H9 (cell line): ENCODE results near the gene OR10Z1. TPM values are rescaled to one million over a fixed set of nuclear protein-coding genes. Genes with fewer than 3 reads are reported as not detected.

Source experiments
- DNase-seq: peaks from one replicate; pipeline ENCODE4 v3.0.0-alpha.2; 2017
- H2AFZ ChIP-seq: one replicate; pipeline ENCODE4 v1.6.1; 2013; ENCODE audit warnings: mild to moderate bottlenecking, low read length, control low read depth, moderate library complexity
- H2AK5ac ChIP-seq: 2 replicates; pipeline ENCODE4 v1.6.1; 2013; ENCODE audit warnings: low read length, control low read depth, mixed read lengths; ENCODE audit not compliant: insufficient read length
- H2BK120ac ChIP-seq: one replicate; pipeline ENCODE4 v1.6.1; 2013; ENCODE audit warnings: low read depth, mild to moderate bottlenecking, low read length, control low read depth, inconsistent platforms; ENCODE audit not compliant: poor library complexity, severe bottlenecking
- H2BK12ac ChIP-seq: 2 replicates; pipeline ENCODE4 v1.6.1; 2013; ENCODE audit warnings: low read length, control low read depth, mixed read lengths, low read depth; ENCODE audit not compliant: insufficient read length
- H2BK15ac ChIP-seq: 2 replicates; pipeline ENCODE4 v1.6.1; 2013; ENCODE audit warnings: low read depth, low read length, control low read depth
- H2BK20ac ChIP-seq: one replicate; pipeline ENCODE4 v1.6.1; 2013; ENCODE audit warnings: low read depth, mild to moderate bottlenecking, low read length, control low read depth, inconsistent platforms; ENCODE audit not compliant: poor library complexity, severe bottlenecking
- H2BK5ac ChIP-seq: 2 replicates; pipeline ENCODE4 v1.6.1; 2013; ENCODE audit warnings: low read length, control low read depth, mixed read lengths; ENCODE audit not compliant: insufficient read length
- H3K14ac ChIP-seq: 2 replicates; pipeline ENCODE4 v1.6.1; 2013; ENCODE audit warnings: low read length, control low read depth; ENCODE audit not compliant: insufficient read depth
- H3K18ac ChIP-seq: 2 replicates; pipeline ENCODE4 v1.6.1; 2013; ENCODE audit warnings: low read depth, mild to moderate bottlenecking, mixed read lengths, low read length, control low read depth; ENCODE audit not compliant: insufficient read length
- H3K23ac ChIP-seq: 2 replicates; pipeline ENCODE4 v1.6.1; 2013; ENCODE audit warnings: low read length, control low read depth, mixed read lengths, low read depth; ENCODE audit not compliant: insufficient read length
- H3K23me2 ChIP-seq: 2 replicates; pipeline ENCODE4 v1.6.1; 2013; ENCODE audit warnings: low read depth, mild to moderate bottlenecking, mixed read lengths, low read length, control low read depth; ENCODE audit not compliant: insufficient read length, poor library complexity, severe bottlenecking
- H3K27ac ChIP-seq: 2 replicates; pipeline ENCODE4 v1.5.1; 2013; ENCODE audit warnings: low read length, control low read depth, mixed read lengths, low read depth; ENCODE audit not compliant: insufficient read length
- H3K27me3 ChIP-seq: 2 replicates; pipeline ENCODE4 v1.6.1; 2013; ENCODE audit warnings: low read length, control low read depth, inconsistent platforms; ENCODE audit not compliant: insufficient read depth
- H3K4ac ChIP-seq: 2 replicates; pipeline ENCODE4 v1.6.1; 2013; ENCODE audit warnings: low read depth, mild to moderate bottlenecking, control low read depth, inconsistent platforms, low read length, moderate library complexity
- H3K4me1 ChIP-seq: 2 replicates; pipeline ENCODE4 v1.6.1; 2013; ENCODE audit warnings: low read length, control low read depth, inconsistent platforms; ENCODE audit not compliant: insufficient read depth
- H3K4me2 ChIP-seq: 2 replicates; pipeline ENCODE4 v1.6.1; 2013; ENCODE audit warnings: low read length, control low read depth, mixed read lengths; ENCODE audit not compliant: insufficient read length, insufficient read depth
- H3K56ac ChIP-seq: 2 replicates; pipeline ENCODE4 v1.6.1; 2013; ENCODE audit warnings: low read depth, mild to moderate bottlenecking, mixed read lengths, low read length, control low read depth; ENCODE audit not compliant: insufficient read length
- H3K79me1 ChIP-seq: 2 replicates; pipeline ENCODE4 v1.6.1; 2013; ENCODE audit warnings: low read depth, mild to moderate bottlenecking, moderate library complexity, low read length, control low read depth, inconsistent platforms; ENCODE audit not compliant: insufficient read depth, poor library complexity, severe bottlenecking
- H3K79me2 ChIP-seq: 2 replicates; pipeline ENCODE4 v1.6.1; 2013; ENCODE audit warnings: low read length, control low read depth, inconsistent platforms; ENCODE audit not compliant: insufficient read depth
- H3K9ac ChIP-seq: 2 replicates; pipeline ENCODE4 v1.6.1; 2013; ENCODE audit warnings: low read length, control low read depth, mixed read lengths; ENCODE audit not compliant: insufficient read length; ENCODE audit errors: extremely low read depth
- H3K9me3 ChIP-seq: one replicate; pipeline ENCODE4 v1.6.1; 2013; ENCODE audit warnings: low read depth, low read length, inconsistent platforms; ENCODE audit not compliant: control insufficient read depth
- H3T11ph ChIP-seq: one replicate; pipeline ENCODE4 v1.6.1; 2013; ENCODE audit warnings: mild to moderate bottlenecking, low read length, control low read depth, inconsistent platforms
- H4K20me1 ChIP-seq: one replicate; pipeline ENCODE4 v1.6.1; 2013; ENCODE audit not compliant: control insufficient read depth, insufficient read length, insufficient read depth
- H4K5ac ChIP-seq: 2 replicates; pipeline ENCODE4 v1.6.1; 2013; ENCODE audit warnings: low read depth, mild to moderate bottlenecking, mixed read lengths, low read length, control low read depth; ENCODE audit not compliant: insufficient read length
- H4K8ac ChIP-seq: replicated peaks from 2 replicates; pipeline ENCODE4 v1.6.1; 2013; ENCODE audit warnings: low read length, control low read depth, mixed read lengths, low read depth; ENCODE audit not compliant: insufficient read length
- H4K91ac ChIP-seq: 2 replicates; pipeline ENCODE4 v1.6.1; 2013; ENCODE audit warnings: low read depth, mild to moderate bottlenecking, moderate library complexity, mixed read lengths, low read length, control low read depth; ENCODE audit not compliant: insufficient read length
- H3K27ac Mint-ChIP-seq, 3 experiments: 2 replicates in 2 of 3; 3 replicates in 1 of 3; pipeline ENCODE4 v1.8.0; 2020 to 2021; ENCODE audit warnings: mixed read lengths in 3 of 3, mild to moderate bottlenecking in 1 of 3, moderate library complexity in 1 of 3
- H3K27me3 Mint-ChIP-seq: 2 replicates; pipeline ENCODE4 v1.8.0; 2021; ENCODE audit warnings: low read depth, mild to moderate bottlenecking, moderate library complexity, mixed read lengths
- H3K36me3 Mint-ChIP-seq, 3 experiments: 2 replicates in 2 of 3; 3 replicates in 1 of 3; pipeline ENCODE4 v1.8.0; 2020 to 2021; ENCODE audit warnings: low read depth in 3 of 3, mixed read lengths in 3 of 3; ENCODE audit not compliant: insufficient read depth in 1 of 3
- H3K4me1 Mint-ChIP-seq, 2 experiments: 2 replicates each; pipeline ENCODE4 v1.8.0; 2020; ENCODE audit warnings: mixed read lengths in 2 of 2
- H3K4me3 Mint-ChIP-seq, 2 experiments: 2 replicates in 1 of 2; 3 replicates in 1 of 2; pipeline ENCODE4 v1.8.0; 2020 to 2021; ENCODE audit warnings: mild to moderate bottlenecking in 2 of 2, mixed read lengths in 2 of 2, moderate library complexity in 1 of 2
- H3K9me3 Mint-ChIP-seq, 2 experiments: 2 replicates in 1 of 2; 3 replicates in 1 of 2; pipeline ENCODE4 v1.8.0; 2020; ENCODE audit warnings: mild to moderate bottlenecking in 2 of 2, mixed read lengths in 2 of 2, moderate library complexity in 1 of 2
- WGBS: extraction: QIAGEN DNeasy Blood & Tissue Kit; methylation state at CpG from one replicate; pipeline ENCODE4 v1.1.7; 2013; ENCODE audit warnings: missing lambda C conversion rate, low lambda C conversion rate, mixed read lengths; ENCODE audit not compliant: insufficient read length; ENCODE audit errors: extremely low coverage; 5-methylcytosine and 5-hydroxymethylcytosine counted together
- total RNA-seq: library from RNA; stranded (reverse); gene quantifications from 2 replicates; pipeline ENCODE4 v1.2.1, GENCODE V29; 2021
- TF ChIP-seq, protein P1 (sequence below): fragments of 200-600 bp; sonication (generic); conservative IDR thresholded peaks from 3 replicates; pipeline ENCODE4 v1.8.0; 2021; ENCODE audit warnings: antibody characterized with exemption, mild to moderate bottlenecking

OR10Z1 gene
- total RNA-seq, 1 experiment from 2014 or later, result not detected

DNA sequence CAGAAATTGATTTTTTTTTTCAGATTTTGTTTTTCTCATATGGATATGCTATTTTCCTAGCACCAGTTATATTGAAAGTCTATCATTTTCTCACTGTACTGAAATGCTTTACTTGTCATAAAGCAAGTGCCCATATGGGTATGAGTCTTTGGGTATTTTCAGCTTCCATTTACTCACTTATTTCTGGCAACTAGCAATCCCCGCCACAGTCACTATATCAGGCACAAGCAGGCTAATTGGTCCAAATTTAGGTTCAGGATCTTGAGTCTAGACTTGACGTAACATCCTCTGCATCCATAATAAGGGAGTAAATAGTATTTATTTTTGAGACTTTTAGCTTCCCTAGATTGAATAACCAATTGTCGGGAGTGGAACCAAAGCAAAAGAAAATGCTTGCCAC is 27.5 kb upstream of the OR10Z1 start:
- Histone ChIP-seq H3K56ac (no peak overlapping the region), H3K9ac (no peak overlapping the region), H3K4me2 (no peak overlapping the region), H2BK15ac (no peak overlapping the region), H2AFZ (no peak overlapping the region), H2BK120ac (no peak overlapping the region), H3K14ac (no peak overlapping the region), H3K4ac (no peak overlapping the region), H4K20me1 (no peaks in the 10 kb centered on the region), H3K23me2 (no peaks in the 10 kb centered on the region), H4K8ac (no peak overlapping the region), H3K4me1 (no peaks in the 10 kb centered on the region), H4K5ac (no peak overlapping the region), H4K91ac (no peak overlapping the region), H3K18ac (no peak overlapping the region), H3K23ac (no peak overlapping the region), H2BK12ac (no peak overlapping the region), H3K9me3 (no peaks in the 10 kb centered on the region), H3K27me3 (no peaks in the 10 kb centered on the region), H2BK20ac (no peak overlapping the region), H3T11ph (no peak overlapping the region), H2BK5ac (no peak overlapping the region), H3K79me1 (no peaks in the 10 kb centered on the region), H2AK5ac (no peak overlapping the region), H3K79me2 (no peaks in the 10 kb centered on the region), H3K27ac (no peak overlapping the region)
- Mint-ChIP-seq H3K27me3 (no peaks in the 10 kb centered on the region; the same call in 1 of the 2 replicates), H3K36me3 (no peaks in the 10 kb centered on the region), H3K9me3 (no peaks in the 10 kb centered on the region), H3K4me1 (no peaks in the 10 kb centered on the region), H3K27ac (no peak overlapping the region), H3K4me3 (no peak overlapping the region)
- TF ChIP-seq, protein P1, sequence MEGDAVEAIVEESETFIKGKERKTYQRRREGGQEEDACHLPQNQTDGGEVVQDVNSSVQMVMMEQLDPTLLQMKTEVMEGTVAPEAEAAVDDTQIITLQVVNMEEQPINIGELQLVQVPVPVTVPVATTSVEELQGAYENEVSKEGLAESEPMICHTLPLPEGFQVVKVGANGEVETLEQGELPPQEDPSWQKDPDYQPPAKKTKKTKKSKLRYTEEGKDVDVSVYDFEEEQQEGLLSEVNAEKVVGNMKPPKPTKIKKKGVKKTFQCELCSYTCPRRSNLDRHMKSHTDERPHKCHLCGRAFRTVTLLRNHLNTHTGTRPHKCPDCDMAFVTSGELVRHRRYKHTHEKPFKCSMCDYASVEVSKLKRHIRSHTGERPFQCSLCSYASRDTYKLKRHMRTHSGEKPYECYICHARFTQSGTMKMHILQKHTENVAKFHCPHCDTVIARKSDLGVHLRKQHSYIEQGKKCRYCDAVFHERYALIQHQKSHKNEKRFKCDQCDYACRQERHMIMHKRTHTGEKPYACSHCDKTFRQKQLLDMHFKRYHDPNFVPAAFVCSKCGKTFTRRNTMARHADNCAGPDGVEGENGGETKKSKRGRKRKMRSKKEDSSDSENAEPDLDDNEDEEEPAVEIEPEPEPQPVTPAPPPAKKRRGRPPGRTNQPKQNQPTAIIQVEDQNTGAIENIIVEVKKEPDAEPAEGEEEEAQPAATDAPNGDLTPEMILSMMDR, result no peak
- WGBS, result no CpG with 5 or more reads among the region's 3 CpGs
- no peak for DNase-seq
